GM13976 (cell line): ENCODE measurements around the gene ADD2.

Source experiments
- DNase-seq: peaks from one replicate; pipeline ENCODE4 v3.0.0; 2012; ENCODE audit warnings: low spot score
- CTCF ChIP-seq: IDR thresholded peaks from 2 replicates; pipeline ENCODE4 v1.5.1; 2012; ENCODE audit warnings: borderline replicate concordance, mild to moderate bottlenecking; ENCODE audit not compliant: insufficient read depth; ENCODE audit errors: extremely low read depth, missing control alignments, control extremely low read depth
- in situ Hi-C: fragments of 300-500 bp; cut with MboI; formaldehyde crosslinking; loops from one replicate; pipeline ENCODE4 v1.12.0; 2022; ENCODE audit warnings: low sequenced_read_pairs, mixed read lengths, inconsistent platforms; ENCODE audit not compliant: unreplicated experiment

The ADD2 gene

GRCh38 chr2:70785137-70785911 lies 17.3 kb upstream of the ADD2 start:
- in situ Hi-C loops: loop anchor here (10.0 kb wide), 1 partner anchor 131 kb away; no protein-coding TSS in a partner anchor

GRCh38 chr2:70784320-70784719 lies 16.3 kb upstream of the ADD2 start:
- no peak for DNase-seq
- TF ChIP-seq CTCF: no peak
- in situ Hi-C loops: loop anchor here (10.0 kb wide), 1 partner anchor 130 kb away; no protein-coding TSS in a partner anchor

More at GRCh38 chr2:70785137-70785911, 17.3 kb upstream of the ADD2 start:
- TF ChIP-seq CTCF: peak; percentile 43
- DNase-seq: peak; percentile 51

DNA sequence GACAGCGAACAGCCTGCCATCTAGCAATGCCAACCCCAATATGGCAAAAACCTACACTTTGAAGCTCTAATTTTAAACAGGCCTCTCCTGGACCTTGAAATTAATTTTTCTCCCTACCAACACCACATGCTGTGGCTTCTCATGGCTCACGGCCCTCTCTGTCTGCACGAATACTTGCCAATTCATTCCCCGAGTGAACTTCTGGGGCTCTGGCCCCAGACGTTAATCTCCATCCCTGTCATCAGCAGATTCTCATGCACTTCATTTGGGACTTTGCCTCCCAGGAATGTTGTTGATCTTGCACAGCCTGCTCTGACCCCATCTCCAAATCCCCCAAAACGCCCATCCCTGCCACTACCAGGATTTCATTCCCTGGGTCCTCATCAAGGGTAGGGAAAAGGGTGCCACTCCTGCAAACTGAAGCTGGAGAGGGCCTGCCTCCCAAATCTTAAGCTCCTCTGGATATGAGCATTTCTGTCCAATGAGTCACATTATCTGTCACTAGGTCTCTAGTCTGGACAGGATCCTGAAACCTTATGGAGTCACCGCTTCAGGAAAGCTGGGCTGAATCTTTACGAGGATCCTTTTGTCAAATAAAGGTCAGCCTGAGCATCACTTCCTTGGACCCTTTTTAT lies 12.0 kb upstream of the ADD2 start:
- no peak for TF ChIP-seq CTCF
- DNase-seq: no peak
- in situ Hi-C loops: loop anchor here (10.0 kb wide), 1 partner anchor 125 kb away; no protein-coding TSS in a partner anchor

DNA sequence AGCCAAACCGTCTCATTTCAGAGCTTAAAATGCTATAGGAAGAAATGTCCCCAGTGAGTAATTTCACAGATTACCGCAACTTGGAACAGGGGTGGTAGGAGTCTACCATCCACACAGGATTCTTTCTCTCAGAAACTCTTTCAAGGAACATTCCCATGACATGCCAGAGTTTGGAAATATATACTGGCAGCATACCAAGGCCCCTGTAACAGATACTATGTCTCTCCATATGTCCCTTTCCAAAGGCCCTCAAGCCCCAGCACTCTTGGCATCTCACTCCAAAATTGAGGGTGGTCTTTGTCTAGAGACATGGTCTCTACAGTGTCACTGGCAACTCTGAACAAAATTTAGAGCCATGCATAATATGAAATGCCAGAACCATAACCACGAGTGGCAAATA lies 11.5 kb upstream of the ADD2 start:
- DNase-seq: no peak
- no peak for TF ChIP-seq CTCF
- in situ Hi-C loops: no loop called here

DNA sequence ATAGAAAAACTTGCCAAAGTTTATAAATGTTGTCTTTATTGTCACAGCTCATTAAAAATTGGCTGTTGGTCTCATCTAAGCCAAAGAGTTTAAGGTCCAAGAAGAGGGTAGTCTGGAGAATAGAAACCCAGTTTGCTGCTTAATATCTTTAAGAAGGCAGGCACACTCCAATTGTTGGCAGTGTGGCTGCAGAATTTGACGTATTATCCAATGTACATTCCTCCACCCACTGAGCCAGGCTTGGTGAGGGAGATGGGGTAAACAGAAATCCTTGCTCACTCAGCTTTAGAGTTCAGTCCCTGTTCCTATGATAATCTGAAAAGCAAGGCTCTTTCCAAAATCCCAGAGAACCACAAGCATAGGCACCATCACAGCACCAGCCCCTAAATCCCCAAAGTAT lies 10.7 kb upstream of the ADD2 start:
- DNase-seq: no peak
- in situ Hi-C loops: no loop called here
- TF ChIP-seq CTCF: no peak

DNA sequence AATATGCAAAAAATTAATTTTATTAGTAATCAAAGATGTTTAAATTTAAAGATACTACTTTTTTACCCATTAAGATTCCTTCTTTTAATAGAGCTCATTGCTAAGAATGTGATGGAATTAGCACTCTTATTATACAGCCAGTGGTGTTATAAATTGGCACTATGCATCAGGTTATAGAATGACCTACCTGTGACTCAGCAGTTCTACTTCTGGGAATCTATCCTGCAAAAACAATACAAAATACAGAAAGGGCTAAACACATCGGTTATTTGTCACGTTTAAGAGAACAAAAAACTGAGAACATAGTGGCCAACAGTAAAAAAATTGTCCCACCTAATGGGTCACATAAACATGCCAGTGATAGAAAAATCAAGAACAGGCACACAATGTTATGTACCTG lies 9.4 kb upstream of the ADD2 start:
- TF ChIP-seq CTCF: no peak
- in situ Hi-C loops: no loop called here
- DNase-seq: no peak
